B cell (primary cell): ENCODE results near the gene TMEM130.

Experiments
- EZH2 ChIP-seq: IDR thresholded peaks from 2 replicates; pipeline ENCODE4 v1.6.1; 2012; ENCODE audit warnings: borderline replicate concordance, low read depth, mild to moderate bottlenecking, moderate library complexity, low read length; ENCODE audit not compliant: insufficient read depth, poor library complexity, severe bottlenecking
- TF ChIP-seq, protein P1 (sequence below): fragments of 200-600 bp; IDR thresholded peaks from one replicate; pipeline ENCODE4 v1.8.0; 2022; ENCODE audit warnings: antibody characterized with exemption, mild to moderate bottlenecking

- TF ChIP-seq, protein P1, sequence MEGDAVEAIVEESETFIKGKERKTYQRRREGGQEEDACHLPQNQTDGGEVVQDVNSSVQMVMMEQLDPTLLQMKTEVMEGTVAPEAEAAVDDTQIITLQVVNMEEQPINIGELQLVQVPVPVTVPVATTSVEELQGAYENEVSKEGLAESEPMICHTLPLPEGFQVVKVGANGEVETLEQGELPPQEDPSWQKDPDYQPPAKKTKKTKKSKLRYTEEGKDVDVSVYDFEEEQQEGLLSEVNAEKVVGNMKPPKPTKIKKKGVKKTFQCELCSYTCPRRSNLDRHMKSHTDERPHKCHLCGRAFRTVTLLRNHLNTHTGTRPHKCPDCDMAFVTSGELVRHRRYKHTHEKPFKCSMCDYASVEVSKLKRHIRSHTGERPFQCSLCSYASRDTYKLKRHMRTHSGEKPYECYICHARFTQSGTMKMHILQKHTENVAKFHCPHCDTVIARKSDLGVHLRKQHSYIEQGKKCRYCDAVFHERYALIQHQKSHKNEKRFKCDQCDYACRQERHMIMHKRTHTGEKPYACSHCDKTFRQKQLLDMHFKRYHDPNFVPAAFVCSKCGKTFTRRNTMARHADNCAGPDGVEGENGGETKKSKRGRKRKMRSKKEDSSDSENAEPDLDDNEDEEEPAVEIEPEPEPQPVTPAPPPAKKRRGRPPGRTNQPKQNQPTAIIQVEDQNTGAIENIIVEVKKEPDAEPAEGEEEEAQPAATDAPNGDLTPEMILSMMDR = no peak
- no peak for TF ChIP-seq EZH2
Observed at GRCh38 chr7:98840096-98840495, 29.7 kb downstream of the TMEM130 start.
